Muscle layer of duodenum (tissue), 2 donors: Measurements from ENCODE around the gene FXR1.

ENCODE experiments used
- H3K27ac ChIP-seq: one replicate; pipeline ENCODE4 v1.7.0; 2013; ENCODE audit warnings: mild to moderate bottlenecking, low read length
- H3K27me3 ChIP-seq: one replicate; pipeline ENCODE4 v1.7.0; 2013; ENCODE audit warnings: low read depth, mild to moderate bottlenecking, control low read depth, low read length
- H3K36me3 ChIP-seq, 2 donors: one replicate each; pipeline ENCODE4 v1.7.0; 2013; ENCODE audit warnings: low read length in 2 of 2, control low read depth in 1 of 2, mild to moderate bottlenecking in 1 of 2; ENCODE audit not compliant: insufficient read depth in 2 of 2, control insufficient read depth in 1 of 2
- H3K4me1 ChIP-seq, 2 donors: one replicate each; pipeline ENCODE4 v1.7.0; 2013; ENCODE audit warnings: low read length in 2 of 2, mild to moderate bottlenecking in 2 of 2, control low read depth in 1 of 2, moderate library complexity in 1 of 2; ENCODE audit not compliant: insufficient read depth in 2 of 2, control insufficient read depth in 1 of 2
- H3K4me3 ChIP-seq, 2 donors: one replicate each; pipeline ENCODE4 v1.7.0; 2013; ENCODE audit warnings: low read length in 2 of 2, low read depth in 1 of 2, mild to moderate bottlenecking in 1 of 2
- H3K9me3 ChIP-seq, 2 donors: one replicate each; pipeline ENCODE4 v1.7.0; 2013; ENCODE audit warnings: low read length in 2 of 2, control low read depth in 1 of 2, mild to moderate bottlenecking in 1 of 2; ENCODE audit not compliant: control insufficient read depth in 1 of 2
- donor health status: healthy.

The FXR1 gene

GRCh38 chr3:181008796-181009195 lies 96.3 kb downstream of the FXR1 start:
- no peaks in the 10 kb centered on the region for H3K36me3 ChIP-seq
- H3K27ac ChIP-seq, result no peak overlapping the region
- H3K9me3 ChIP-seq, result no peaks in the 10 kb centered on the region
- no peaks in the 10 kb centered on the region for H3K4me1 ChIP-seq
- no peak overlapping the region for H3K4me3 ChIP-seq
- H3K27me3 ChIP-seq, result no peaks in the 10 kb centered on the region

- no peaks in the 10 kb centered on the region for H3K9me3 ChIP-seq
- H3K36me3 ChIP-seq, result no peaks in the 10 kb centered on the region
Observed at GRCh38 chr3:181009225-181009624, 96.8 kb downstream of the FXR1 start.

DNA sequence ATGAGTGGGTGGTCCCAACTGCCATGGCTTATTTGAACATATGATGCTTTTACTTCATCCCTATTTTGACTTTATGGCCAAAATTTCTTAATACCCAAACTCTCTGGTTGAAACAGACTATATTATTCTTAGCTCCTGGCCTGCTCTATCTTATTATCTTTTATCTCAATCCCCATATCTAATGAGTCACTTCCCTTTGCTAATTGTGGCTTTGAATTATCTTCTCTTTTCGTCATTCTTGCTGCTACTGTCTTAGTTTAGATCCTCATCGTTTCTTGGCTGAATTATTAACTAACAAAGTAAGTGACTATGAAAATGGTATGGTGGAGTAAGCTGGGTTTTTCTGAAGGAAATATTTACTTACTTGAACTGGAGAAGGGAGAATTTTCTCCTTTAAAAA lies 105.2 kb downstream of the FXR1 start:
- no peaks in the 10 kb centered on the region for H3K9me3 ChIP-seq
- H3K4me3 ChIP-seq, result no peak overlapping the region
- H3K27ac ChIP-seq, result no peak overlapping the region
- H3K4me1 ChIP-seq, result no peaks in the 10 kb centered on the region
- no peaks in the 10 kb centered on the region for H3K36me3 ChIP-seq
- no peaks in the 10 kb centered on the region for H3K27me3 ChIP-seq

More at GRCh38 chr3:181009225-181009624, 96.8 kb downstream of the FXR1 start:
- Histone ChIP-seq H3K4me3 (no peak overlapping the region), H3K4me1 (no peaks in the 10 kb centered on the region), H3K27me3 (no peaks in the 10 kb centered on the region), H3K27ac (no peak overlapping the region)

- peaks cover 0 to 5% of the 10 kb centered on the region in 2 donors for H3K9me3 ChIP-seq
- H3K36me3 ChIP-seq, result no peaks in the 10 kb centered on the region
- no peaks in the 10 kb centered on the region for H3K27me3 ChIP-seq
- H3K4me3 ChIP-seq, result no peak overlapping the region
- H3K27ac ChIP-seq, result no peak overlapping the region
- no peaks in the 10 kb centered on the region for H3K4me1 ChIP-seq
Observed at GRCh38 chr3:181025204-181025603, 112.7 kb downstream of the FXR1 start.

GRCh38 chr3:181030948-181031347 lies 118.5 kb downstream of the FXR1 start:
- Histone ChIP-seq H3K4me3 (no peak overlapping the region), H3K36me3 (no peaks in the 10 kb centered on the region), H3K4me1 (no peaks in the 10 kb centered on the region), H3K27ac (no peak overlapping the region), H3K27me3 (no peaks in the 10 kb centered on the region), H3K9me3 (no peaks in the 10 kb centered on the region)
